ENCODE measurements around the gene KMT2D. TPM values are rescaled to one million over a fixed set of nuclear protein-coding genes. Genes with fewer than 3 reads are reported as not detected.

Gene KMT2D
- total RNA-seq, 2 donors from 2014 or later: 118 to 123 TPM

DNA sequence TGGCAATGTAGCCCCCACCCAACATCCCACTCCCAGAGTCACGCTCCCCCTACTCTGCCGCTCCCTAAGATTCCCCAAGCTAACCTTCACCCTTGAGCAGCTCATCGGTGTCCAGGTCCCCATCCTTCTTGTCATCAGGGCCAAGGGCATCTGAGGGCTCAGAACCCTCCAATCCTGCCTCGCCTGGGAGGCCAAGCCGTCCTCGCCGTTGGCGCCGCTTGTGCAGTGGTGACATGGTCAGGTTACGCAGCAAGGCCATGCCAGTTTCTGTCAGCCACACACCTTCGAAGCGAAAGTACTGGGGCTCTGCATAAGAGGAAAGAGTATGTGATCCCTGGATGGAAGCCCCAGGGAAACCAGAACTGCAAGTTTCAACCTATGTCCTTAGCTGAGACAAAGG lies 15.9 kb downstream of the KMT2D start:
- Histone ChIP-seq H3K9ac (ENCODE audit: extremely low read depth, low read length, poor library complexity, severe bottlenecking) (no peak overlapping the region), H3K36me3 (ENCODE audit: control insufficient read depth, insufficient read depth, low read length) (peaks cover 86% of the 10 kb centered on the region), H3K27me3 (ENCODE audit: control insufficient read depth, insufficient read depth, low read length, poor library complexity, severe bottlenecking) (no peaks in the 10 kb centered on the region), H3K4me3 (ENCODE audit: low read length) (no peak overlapping the region), H3K4me1 (ENCODE audit: control insufficient read depth, insufficient read depth, low read length) (no peaks in the 10 kb centered on the region), H3K9me3 (ENCODE audit: control insufficient read depth, low read length) (no peaks in the 10 kb centered on the region), H3K27ac (ENCODE audit: low read depth, low read length) (no peak overlapping the region)
- H3K27me3 Mint-ChIP-seq (ENCODE audit: insufficient read depth): no peaks in the 10 kb centered on the region
- no peak for DNase-seq
- 94 to 97% methylated on average over 11 to 12 of the region's 12 CpGs for WGBS, 2 experiments (ENCODE audit: insufficient coverage in 1 of 2, insufficient read length in 1 of 2)
- no peak overlapping the region for H3K4me3 Mint-ChIP-seq
- H3K27ac Mint-ChIP-seq: no peak overlapping the region
- H3K9me3 Mint-ChIP-seq: no peaks in the 10 kb centered on the region
- TF ChIP-seq, protein P1, sequence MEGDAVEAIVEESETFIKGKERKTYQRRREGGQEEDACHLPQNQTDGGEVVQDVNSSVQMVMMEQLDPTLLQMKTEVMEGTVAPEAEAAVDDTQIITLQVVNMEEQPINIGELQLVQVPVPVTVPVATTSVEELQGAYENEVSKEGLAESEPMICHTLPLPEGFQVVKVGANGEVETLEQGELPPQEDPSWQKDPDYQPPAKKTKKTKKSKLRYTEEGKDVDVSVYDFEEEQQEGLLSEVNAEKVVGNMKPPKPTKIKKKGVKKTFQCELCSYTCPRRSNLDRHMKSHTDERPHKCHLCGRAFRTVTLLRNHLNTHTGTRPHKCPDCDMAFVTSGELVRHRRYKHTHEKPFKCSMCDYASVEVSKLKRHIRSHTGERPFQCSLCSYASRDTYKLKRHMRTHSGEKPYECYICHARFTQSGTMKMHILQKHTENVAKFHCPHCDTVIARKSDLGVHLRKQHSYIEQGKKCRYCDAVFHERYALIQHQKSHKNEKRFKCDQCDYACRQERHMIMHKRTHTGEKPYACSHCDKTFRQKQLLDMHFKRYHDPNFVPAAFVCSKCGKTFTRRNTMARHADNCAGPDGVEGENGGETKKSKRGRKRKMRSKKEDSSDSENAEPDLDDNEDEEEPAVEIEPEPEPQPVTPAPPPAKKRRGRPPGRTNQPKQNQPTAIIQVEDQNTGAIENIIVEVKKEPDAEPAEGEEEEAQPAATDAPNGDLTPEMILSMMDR (conservative IDR thresholded peaks at IDR 0.05): no peak
- H3K36me3 Mint-ChIP-seq (ENCODE audit: low read depth): peaks cover 90% of the 10 kb centered on the region
- H3K4me1 Mint-ChIP-seq: no peaks in the 10 kb centered on the region

DNA sequence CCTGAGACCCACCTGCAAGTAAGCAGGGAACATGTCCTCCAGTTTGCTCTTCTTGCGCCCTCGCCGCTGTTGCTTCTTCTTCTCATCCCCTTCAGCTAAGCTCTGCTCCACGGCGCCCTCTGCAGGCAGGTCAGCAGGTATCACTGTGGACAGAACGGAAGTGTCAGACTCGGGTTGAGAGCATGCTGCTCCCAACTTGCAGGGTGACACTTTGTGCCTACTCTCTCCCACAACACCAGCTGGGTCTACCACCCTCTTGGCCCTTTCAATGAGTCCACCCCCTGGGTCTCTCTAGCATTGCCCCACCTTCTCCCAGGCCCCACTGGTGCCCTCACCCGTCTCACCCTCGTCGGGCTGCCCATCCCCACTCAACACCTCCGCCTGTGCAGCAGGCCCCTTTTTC lies 16.7 kb downstream of the KMT2D start:
- H3K9me3 Mint-ChIP-seq: no peaks in the 10 kb centered on the region

DNA sequence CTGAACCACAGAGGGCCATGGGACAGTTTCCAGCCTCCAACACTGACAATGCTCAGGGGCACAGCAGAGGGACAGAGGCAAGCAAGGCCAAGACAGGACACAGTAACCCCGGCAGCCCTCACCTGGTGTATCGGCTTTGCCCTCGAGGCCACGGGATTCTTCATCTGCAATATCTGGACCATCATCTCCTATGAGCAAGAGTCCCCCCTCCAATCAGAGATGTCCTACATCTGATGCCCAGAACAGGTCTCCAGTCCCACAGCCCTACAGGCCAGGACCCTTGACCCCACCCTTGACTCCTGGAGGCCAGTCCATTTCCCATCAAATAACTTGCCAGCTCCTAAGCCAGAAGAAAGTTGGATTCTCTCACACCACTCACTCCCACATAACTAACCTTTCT lies 17.4 kb downstream of the KMT2D start:
- H3K4me3 Mint-ChIP-seq: no peak overlapping the region
- no peaks in the 10 kb centered on the region for H3K4me1 Mint-ChIP-seq
- TF ChIP-seq, protein P1 (conservative IDR thresholded peaks at IDR 0.05): no peak
- no peak overlapping the region for H3K9ac ChIP-seq (ENCODE audit: extremely low read depth, low read length, poor library complexity, severe bottlenecking)
- no peaks in the 10 kb centered on the region for H3K9me3 ChIP-seq (ENCODE audit: control insufficient read depth, low read length)
- H3K27ac Mint-ChIP-seq: no peak overlapping the region
- no peak overlapping the region for H3K27ac ChIP-seq (ENCODE audit: low read depth, low read length)
- H3K27me3 ChIP-seq (ENCODE audit: control insufficient read depth, insufficient read depth, low read length, poor library complexity, severe bottlenecking): no peaks in the 10 kb centered on the region
- no peaks in the 10 kb centered on the region for H3K9me3 Mint-ChIP-seq
- no peaks in the 10 kb centered on the region for H3K27me3 Mint-ChIP-seq (ENCODE audit: insufficient read depth)
- DNase-seq: no peak
- H3K36me3 ChIP-seq (ENCODE audit: control insufficient read depth, insufficient read depth, low read length): peaks cover 86% of the 10 kb centered on the region
- peaks cover 89% of the 10 kb centered on the region for H3K36me3 Mint-ChIP-seq (ENCODE audit: low read depth)
- H3K4me1 ChIP-seq (ENCODE audit: control insufficient read depth, insufficient read depth, low read length): no peaks in the 10 kb centered on the region
- no peak overlapping the region for H3K4me3 ChIP-seq (ENCODE audit: low read length)
- WGBS, 2 experiments (ENCODE audit: insufficient coverage in 1 of 2, insufficient read length in 1 of 2): 93 to 97% methylated on average over 3 to 4 of the region's 4 CpGs

More for the DNA sequence above, 16.7 kb downstream of the KMT2D start:
- no peaks in the 10 kb centered on the region for H3K27me3 Mint-ChIP-seq (ENCODE audit: insufficient read depth)
- Histone ChIP-seq H3K4me3 (ENCODE audit: low read length) (no peak overlapping the region), H3K9ac (ENCODE audit: extremely low read depth, low read length, poor library complexity, severe bottlenecking) (no peak overlapping the region), H3K9me3 (ENCODE audit: control insufficient read depth, low read length) (no peaks in the 10 kb centered on the region), H3K4me1 (ENCODE audit: control insufficient read depth, insufficient read depth, low read length) (no peaks in the 10 kb centered on the region), H3K36me3 (ENCODE audit: control insufficient read depth, insufficient read depth, low read length) (peaks cover 86% of the 10 kb centered on the region), H3K27ac (ENCODE audit: low read depth, low read length) (no peak overlapping the region), H3K27me3 (ENCODE audit: control insufficient read depth, insufficient read depth, low read length, poor library complexity, severe bottlenecking) (no peaks in the 10 kb centered on the region)
- peak; percentile 97 for DNase-seq
- H3K4me3 Mint-ChIP-seq: no peak overlapping the region
- H3K36me3 Mint-ChIP-seq (ENCODE audit: low read depth): peaks cover 89% of the 10 kb centered on the region
- WGBS, 2 experiments (ENCODE audit: insufficient coverage in 1 of 2, insufficient read length in 1 of 2): 56 to 77% methylated on average over 7 to 11 of the region's 11 CpGs
- H3K4me1 Mint-ChIP-seq: no peaks in the 10 kb centered on the region
- TF ChIP-seq, protein P1 (conservative IDR thresholded peaks at IDR 0.05): peak; percentile 88
- no peak overlapping the region for H3K27ac Mint-ChIP-seq
